Measurements from ENCODE around the gene TRIM41.
A peak's percentile ranks its signal among the peaks of the same experiment; 100 is the strongest.

The TRIM41 gene

GRCh38 chr5:181215997-181216989, 6.8 kb upstream of the TRIM41 start:
- TF ChIP-seq ZFX (IDR thresholded peaks at IDR 0.05; ENCODE audit: borderline replicate concordance) = no peak
- no peak for TF ChIP-seq CTCF (IDR thresholded peaks at IDR 0.05)
- peak overlapping the region; percentile 87 for H3K27ac ChIP-seq

- TF ChIP-seq CTCF (IDR thresholded peaks at IDR 0.05) (peak; percentile 31), ZFX (IDR thresholded peaks at IDR 0.05; ENCODE audit: borderline replicate concordance) (no peak)
- H3K27ac ChIP-seq = peak overlapping the region; percentile 87
Measured at GRCh38 chr5:181217111-181217802, 5.8 kb upstream of the TRIM41 start.

- peak overlapping the region; percentile 87 for H3K27ac ChIP-seq
- TF ChIP-seq CTCF (IDR thresholded peaks at IDR 0.05) = no peak
Measured at GRCh38 chr5:181217803-181218062, 5.3 kb upstream of the TRIM41 start.

DNA sequence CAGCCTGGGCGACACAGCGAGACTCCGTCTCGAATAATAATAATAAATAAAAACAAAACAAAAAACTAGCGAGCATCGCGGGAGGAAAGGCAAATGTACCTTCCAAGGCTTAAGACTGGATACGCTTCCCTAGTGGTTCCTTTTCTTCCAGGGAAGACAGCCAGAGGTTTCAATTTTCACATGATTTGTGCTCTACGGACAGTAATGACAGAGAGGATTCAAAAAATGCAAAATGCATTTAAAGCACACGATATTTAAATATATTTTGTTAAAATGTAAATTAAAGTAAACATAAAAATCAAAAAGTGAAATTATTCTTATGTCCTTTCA, 4.3 kb upstream of the TRIM41 start:
- H3K27ac ChIP-seq = peak overlapping the region; percentile 87

DNA sequence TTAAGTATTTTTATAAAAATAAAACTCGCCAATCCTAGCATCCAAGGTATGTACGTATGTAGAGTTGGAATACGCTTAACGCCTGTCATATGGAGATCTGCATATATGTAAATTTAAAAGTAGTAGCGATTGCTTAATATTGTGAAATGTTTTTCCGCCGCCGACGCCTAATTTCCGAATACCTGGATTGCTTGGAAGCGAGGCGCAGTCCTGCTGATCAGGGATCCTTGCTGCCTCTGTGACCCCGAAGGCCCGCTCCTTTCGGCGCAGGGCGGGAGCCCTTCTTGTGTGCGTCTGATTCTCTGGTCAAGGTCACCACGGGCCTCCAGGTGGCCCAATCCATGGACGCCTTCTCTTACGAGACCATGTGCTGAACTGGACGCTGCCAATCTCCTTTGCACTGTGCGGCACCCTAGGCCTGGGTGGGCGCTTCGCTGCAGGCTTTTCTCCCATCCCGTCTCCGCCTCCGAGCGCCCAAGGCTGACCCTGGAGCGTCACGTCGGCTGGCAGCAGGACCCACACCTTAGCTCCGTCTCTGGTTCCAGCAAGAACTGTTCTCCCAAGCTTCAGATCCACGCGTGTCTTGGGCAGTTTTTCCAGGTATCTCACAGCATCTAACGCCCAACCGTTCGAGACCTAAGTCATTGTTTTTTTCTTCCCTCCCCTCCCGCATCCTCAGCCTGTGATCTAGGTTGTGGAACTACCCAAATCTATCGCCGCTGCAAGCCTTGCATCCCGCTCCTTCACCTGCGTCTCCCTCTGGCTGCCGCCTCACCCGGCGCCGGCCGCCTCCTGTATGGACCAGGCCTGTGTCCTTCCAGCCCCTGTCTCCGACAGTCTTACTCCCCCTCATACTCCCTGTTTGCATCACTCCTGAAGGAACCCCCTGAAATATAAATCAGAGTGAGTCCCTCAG, 3.6 kb upstream of the TRIM41 start:
- peak overlapping the region; percentile 87; the same call in 1 of the 2 replicates for H3K27ac ChIP-seq
- no peak for TF ChIP-seq ZFX (IDR thresholded peaks at IDR 0.05; ENCODE audit: borderline replicate concordance)
- no peak for TF ChIP-seq CTCF (IDR thresholded peaks at IDR 0.05)

More for the DNA sequence above, 4.3 kb upstream of the TRIM41 start:
- TF ChIP-seq ZFX (IDR thresholded peaks at IDR 0.05; ENCODE audit: borderline replicate concordance) (no peak), CTCF (IDR thresholded peaks at IDR 0.05) (no peak)

- H3K27ac ChIP-seq = no peak overlapping the region
- TF ChIP-seq CTCF (IDR thresholded peaks at IDR 0.05) (no peak), ZFX (IDR thresholded peaks at IDR 0.05; ENCODE audit: borderline replicate concordance) (no peak)
Measured at GRCh38 chr5:181220178-181220515, 2.9 kb upstream of the TRIM41 start.
